Measurements from ENCODE around the gene SERINC4.
A peak's percentile ranks its signal among the peaks of the same experiment; 100 is the strongest.

The SERINC4 gene

GRCh38 chr15:43749690-43750345 is 50.2 kb downstream of the SERINC4 start:
- peak; percentile 57 for DNase-seq (ENCODE audit: low spot score)

GRCh38 chr15:43748376-43748775 is 51.6 kb downstream of the SERINC4 start:
- peak; percentile 46 for DNase-seq (ENCODE audit: low spot score)

GRCh38 chr15:43746903-43747309 is 53.1 kb downstream of the SERINC4 start:
- peak; percentile 32 for DNase-seq (ENCODE audit: low spot score)

GRCh38 chr15:43746245-43746902 is 53.6 kb downstream of the SERINC4 start, which contains the start of gene PDIA3:
TSS of gene PDIA3 (plus strand) at chr15:43746438. CDS start at chr15:43746540, 102 bp downstream.
- DNase-seq (ENCODE audit: low spot score): peak; percentile 84

Data from CD4-positive, alpha-beta T cell treated with Interleukin-15 for 4 hours (primary cell).